BLaER1 treated with 17β-estradiol and CSF1 and Interleukin-3, amounts not matched to agents 10 nM and 100 nM (cell line): ENCODE results near the gene SGIP1.

Experiments
- H3K27ac ChIP-seq, 11 experiments: shearing (Covaris generic); formaldehyde crosslinking; 2 replicates each; pipeline ENCODE4 v1.8.1; 2022
- H3K27me3 ChIP-seq, 11 experiments: shearing (Covaris generic); formaldehyde crosslinking; 2 replicates each; pipeline ENCODE4 v1.8.1; 2022
- H3K36me3 ChIP-seq, 11 experiments: shearing (Covaris generic); formaldehyde crosslinking; 2 replicates each; pipeline ENCODE4 v1.8.1; 2022
- H3K4me1 ChIP-seq, 10 experiments: shearing (Covaris generic); formaldehyde crosslinking; 2 replicates each; pipeline ENCODE4 v1.8.1; 2022
- H3K4me2 ChIP-seq, 11 experiments: shearing (Covaris generic); formaldehyde crosslinking; 2 replicates each; pipeline ENCODE4 v1.8.1; 2022
- H3K4me3 ChIP-seq, 10 experiments: shearing (Covaris generic); formaldehyde crosslinking; 2 replicates each; pipeline ENCODE4 v1.8.1; 2022
- H3K9ac ChIP-seq, 11 experiments: shearing (Covaris generic); formaldehyde crosslinking; 2 replicates each; pipeline ENCODE4 v1.8.1; 2022
- H3K9me3 ChIP-seq, 11 experiments: shearing (Covaris generic); formaldehyde crosslinking; replicated peaks in 1 of 11; 2 replicates each; pipeline ENCODE4 v1.8.1; 2022
- H4K20me1 ChIP-seq, 11 experiments: shearing (Covaris generic); formaldehyde crosslinking; 2 replicates each; pipeline ENCODE4 v1.8.1; 2022
- Cebpa-rat ChIP-seq, 11 experiments: shearing (Covaris generic); IDR thresholded peaks; 2 replicates each; pipeline ENCODE4 v1.8.1; 2022

Gene SGIP1

GRCh38 chr1:66517959-66518358 is 16.0 kb upstream of the SGIP1 start:
- no peak overlapping the region for H3K4me2 ChIP-seq
- TF ChIP-seq Cebpa-rat (IDR thresholded peaks at IDR 0.05): no peak
- no peak overlapping the region for H3K4me3 ChIP-seq
- peaks cover 0 to 25% (median 0%) of the 10 kb centered on the region in 10 experiments; a peak in 5 of 20 replicates for H3K4me1 ChIP-seq
- no peak overlapping the region for H3K9ac ChIP-seq
- 0 out of 22 replicates have a peak, but pooled peaks cover 0 to 8% (median 0%) of the 10 kb centered on the region in 11 experiments for H3K9me3 ChIP-seq
- no peaks in the 10 kb centered on the region for H3K36me3 ChIP-seq
- no peak overlapping the region for H3K27ac ChIP-seq
- no peaks in the 10 kb centered on the region for H4K20me1 ChIP-seq
- no peaks in the 10 kb centered on the region for H3K27me3 ChIP-seq

- Histone ChIP-seq H3K4me2 (no peak overlapping the region), H3K9me3 (0 out of 22 replicates have a peak, but pooled peaks cover 0 to 3% (median 0%) of the 10 kb centered on the region in 11 experiments), H3K4me3 (no peak overlapping the region), H4K20me1 (no peaks in the 10 kb centered on the region), H3K9ac (no peak overlapping the region), H3K4me1 (peaks cover 0 to 25% (median 0%) of the 10 kb centered on the region in 10 experiments; a peak in 5 of 20 replicates), H3K27ac (no peak overlapping the region), H3K36me3 (no peaks in the 10 kb centered on the region), H3K27me3 (no peaks in the 10 kb centered on the region)
- TF ChIP-seq Cebpa-rat (IDR thresholded peaks at IDR 0.05): no peak
Observed at GRCh38 chr1:66518654-66519053, 15.3 kb upstream of the SGIP1 start.

- Histone ChIP-seq H4K20me1 (no peaks in the 10 kb centered on the region), H3K4me3 (no peak overlapping the region), H3K4me2 (no peak overlapping the region), H3K27ac (no peak overlapping the region), H3K27me3 (no peaks in the 10 kb centered on the region), H3K4me1 (peaks cover 0 to 25% (median 0%) of the 10 kb centered on the region in 10 experiments; a peak in 5 of 20 replicates), H3K36me3 (no peaks in the 10 kb centered on the region), H3K9me3 (no peaks in the 10 kb centered on the region), H3K9ac (no peak overlapping the region)
- TF ChIP-seq Cebpa-rat (IDR thresholded peaks at IDR 0.05): no peak
Observed at GRCh38 chr1:66519992-66520391, 14.0 kb upstream of the SGIP1 start.

GRCh38 chr1:66520655-66521054 is 13.3 kb upstream of the SGIP1 start:
- H3K4me2 ChIP-seq: no peak overlapping the region; a peak in 1 of 22 replicates
- H3K27ac ChIP-seq: no peak overlapping the region
- no peaks in the 10 kb centered on the region for H4K20me1 ChIP-seq
- no peak overlapping the region for H3K4me3 ChIP-seq
- no peaks in the 10 kb centered on the region for H3K36me3 ChIP-seq
- peaks cover 0 to 25% (median 0%) of the 10 kb centered on the region in 10 experiments; a peak in 5 of 20 replicates for H3K4me1 ChIP-seq
- H3K9ac ChIP-seq: no peak overlapping the region
- no peak for TF ChIP-seq Cebpa-rat (IDR thresholded peaks at IDR 0.05)
- H3K9me3 ChIP-seq: no peaks in the 10 kb centered on the region
- H3K27me3 ChIP-seq: no peaks in the 10 kb centered on the region

- Histone ChIP-seq H3K9me3 (no peaks in the 10 kb centered on the region), H4K20me1 (no peaks in the 10 kb centered on the region), H3K36me3 (no peaks in the 10 kb centered on the region), H3K27ac (no peak overlapping the region), H3K4me2 (peak overlapping the region in 3 of 11 experiments; percentile 45 to 68 (median 50); a peak in 6 of 22 replicates), H3K4me3 (no peak overlapping the region), H3K27me3 (no peaks in the 10 kb centered on the region), H3K4me1 (peaks cover 0 to 25% (median 0%) of the 10 kb centered on the region in 10 experiments; a peak in 5 of 20 replicates), H3K9ac (no peak overlapping the region)
- no peak for TF ChIP-seq Cebpa-rat (IDR thresholded peaks at IDR 0.05)
Observed at GRCh38 chr1:66521721-66522365, 12.1 kb upstream of the SGIP1 start.

- Histone ChIP-seq H3K4me1 (peaks cover 0 to 25% (median 0%) of the 10 kb centered on the region in 10 experiments; a peak in 5 of 20 replicates), H3K9ac (no peak overlapping the region), H3K4me3 (no peak overlapping the region), H3K27ac (no peak overlapping the region), H4K20me1 (no peaks in the 10 kb centered on the region), H3K27me3 (no peaks in the 10 kb centered on the region), H3K4me2 (no peak overlapping the region), H3K9me3 (no peaks in the 10 kb centered on the region), H3K36me3 (no peaks in the 10 kb centered on the region)
- no peak for TF ChIP-seq Cebpa-rat (IDR thresholded peaks at IDR 0.05)
Observed at GRCh38 chr1:66523562-66523961, 10.4 kb upstream of the SGIP1 start.

GRCh38 chr1:66525086-66525485 is 8.9 kb upstream of the SGIP1 start:
- TF ChIP-seq Cebpa-rat (IDR thresholded peaks at IDR 0.05): no peak
- Histone ChIP-seq H3K36me3 (no peaks in the 10 kb centered on the region), H4K20me1 (no peaks in the 10 kb centered on the region), H3K9ac (no peak overlapping the region), H3K4me1 (peaks cover 0 to 25% (median 0%) of the 10 kb centered on the region in 10 experiments; a peak in 5 of 20 replicates), H3K27me3 (no peaks in the 10 kb centered on the region), H3K4me3 (no peak overlapping the region), H3K4me2 (no peak overlapping the region), H3K9me3 (no peaks in the 10 kb centered on the region), H3K27ac (no peak overlapping the region)

GRCh38 chr1:66526036-66526435 is 7.9 kb upstream of the SGIP1 start:
- TF ChIP-seq Cebpa-rat (IDR thresholded peaks at IDR 0.05): no peak

GRCh38 chr1:66526991-66527390 is 7.0 kb upstream of the SGIP1 start:
- Histone ChIP-seq H4K20me1 (no peaks in the 10 kb centered on the region), H3K27ac (no peak overlapping the region), H3K9ac (no peak overlapping the region), H3K27me3 (peaks cover 0 to 1% (median 0%) of the 10 kb centered on the region in 11 experiments; a peak in 2 of 22 replicates), H3K4me3 (no peak overlapping the region), H3K9me3 (no peaks in the 10 kb centered on the region), H3K4me1 (peaks cover 0 to 18% (median 0%) of the 10 kb centered on the region in 10 experiments; a peak in 6 of 20 replicates), H3K36me3 (no peaks in the 10 kb centered on the region), H3K4me2 (no peak overlapping the region)
- TF ChIP-seq Cebpa-rat (IDR thresholded peaks at IDR 0.05): no peak

More at GRCh38 chr1:66526036-66526435, 7.9 kb upstream of the SGIP1 start:
- Histone ChIP-seq H3K27me3 (no peaks in the 10 kb centered on the region), H3K9ac (no peak overlapping the region), H3K9me3 (no peaks in the 10 kb centered on the region), H3K27ac (no peak overlapping the region), H3K4me3 (no peak overlapping the region), H3K4me1 (peaks cover 0 to 22% (median 0%) of the 10 kb centered on the region in 10 experiments; a peak in 6 of 20 replicates), H3K36me3 (no peaks in the 10 kb centered on the region), H3K4me2 (no peak overlapping the region), H4K20me1 (no peaks in the 10 kb centered on the region)

- Histone ChIP-seq H3K27ac (no peak overlapping the region), H3K4me1 (peaks cover 0 to 12% (median 0%) of the 10 kb centered on the region in 10 experiments; a peak in 5 of 20 replicates), H3K36me3 (no peaks in the 10 kb centered on the region), H3K4me3 (no peak overlapping the region), H3K4me2 (no peak overlapping the region), H3K9ac (no peak overlapping the region), H4K20me1 (no peaks in the 10 kb centered on the region), H3K9me3 (peaks cover 0 to 2% (median 0%) of the 10 kb centered on the region in 11 experiments; a peak in 5 of 22 replicates), H3K27me3 (peaks cover under 1 to 8% (median 4%) of the 10 kb centered on the region in 11 experiments; a peak in 17 of 22 replicates)
- no peak for TF ChIP-seq Cebpa-rat (IDR thresholded peaks at IDR 0.05)
Observed at GRCh38 chr1:66527686-66528085, 6.3 kb upstream of the SGIP1 start.
